AG09309 (cell line): ENCODE results near the gene XPNPEP2.

ENCODE experiments used
- DNase-seq: peaks from one replicate; pipeline ENCODE4 v3.0.0-alpha.2; 2010; ENCODE audit warnings: low read depth
- H3K4me3 ChIP-seq: 2 replicates; pipeline ENCODE4 v1.5.1; 2011; ENCODE audit warnings: mild to moderate bottlenecking, low read depth, low read length, moderate library complexity; ENCODE audit not compliant: control insufficient read depth
- TF ChIP-seq, protein P1 (sequence below): IDR thresholded peaks from 2 replicates; pipeline ENCODE4 v1.5.1; 2011; ENCODE audit warnings: mild to moderate bottlenecking, low read depth, low read length, inconsistent platforms; ENCODE audit not compliant: insufficient read depth, control insufficient read depth; ENCODE audit errors: missing control alignments

XPNPEP2 gene

DNA sequence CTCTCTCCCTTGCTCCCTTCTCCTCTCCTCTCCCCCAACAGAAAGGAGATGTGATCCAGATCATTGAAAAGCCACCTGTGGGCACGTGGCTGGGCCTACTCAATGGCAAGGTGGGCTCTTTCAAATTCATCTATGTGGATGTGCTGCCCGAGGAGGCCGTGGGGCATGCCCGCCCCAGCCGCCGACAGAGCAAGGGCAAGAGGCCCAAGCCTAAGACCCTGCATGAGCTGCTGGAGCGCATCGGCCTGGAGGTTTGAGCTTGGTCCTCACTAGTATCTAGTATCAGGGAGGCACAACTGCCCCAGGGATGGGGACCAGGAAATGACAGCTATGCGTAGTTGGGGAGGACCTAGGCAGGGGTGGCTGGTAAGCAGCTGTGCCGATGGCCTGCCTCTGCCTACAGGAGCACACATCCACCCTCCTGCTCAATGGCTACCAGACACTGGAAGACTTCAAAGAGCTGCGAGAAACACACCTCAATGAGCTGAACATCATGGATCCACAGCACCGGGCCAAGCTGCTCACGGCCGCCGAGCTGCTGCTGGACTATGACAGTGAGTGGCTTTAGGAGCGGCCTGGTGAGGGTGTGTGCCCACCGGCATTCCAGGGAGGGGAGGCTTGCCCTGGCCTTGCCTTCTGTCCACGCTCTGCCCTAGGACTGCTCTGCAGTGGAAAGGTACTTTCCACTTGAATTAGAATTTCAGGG is 54.0 kb downstream of the XPNPEP2 start:
- TF ChIP-seq, protein P1, sequence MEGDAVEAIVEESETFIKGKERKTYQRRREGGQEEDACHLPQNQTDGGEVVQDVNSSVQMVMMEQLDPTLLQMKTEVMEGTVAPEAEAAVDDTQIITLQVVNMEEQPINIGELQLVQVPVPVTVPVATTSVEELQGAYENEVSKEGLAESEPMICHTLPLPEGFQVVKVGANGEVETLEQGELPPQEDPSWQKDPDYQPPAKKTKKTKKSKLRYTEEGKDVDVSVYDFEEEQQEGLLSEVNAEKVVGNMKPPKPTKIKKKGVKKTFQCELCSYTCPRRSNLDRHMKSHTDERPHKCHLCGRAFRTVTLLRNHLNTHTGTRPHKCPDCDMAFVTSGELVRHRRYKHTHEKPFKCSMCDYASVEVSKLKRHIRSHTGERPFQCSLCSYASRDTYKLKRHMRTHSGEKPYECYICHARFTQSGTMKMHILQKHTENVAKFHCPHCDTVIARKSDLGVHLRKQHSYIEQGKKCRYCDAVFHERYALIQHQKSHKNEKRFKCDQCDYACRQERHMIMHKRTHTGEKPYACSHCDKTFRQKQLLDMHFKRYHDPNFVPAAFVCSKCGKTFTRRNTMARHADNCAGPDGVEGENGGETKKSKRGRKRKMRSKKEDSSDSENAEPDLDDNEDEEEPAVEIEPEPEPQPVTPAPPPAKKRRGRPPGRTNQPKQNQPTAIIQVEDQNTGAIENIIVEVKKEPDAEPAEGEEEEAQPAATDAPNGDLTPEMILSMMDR: no peak

DNA sequence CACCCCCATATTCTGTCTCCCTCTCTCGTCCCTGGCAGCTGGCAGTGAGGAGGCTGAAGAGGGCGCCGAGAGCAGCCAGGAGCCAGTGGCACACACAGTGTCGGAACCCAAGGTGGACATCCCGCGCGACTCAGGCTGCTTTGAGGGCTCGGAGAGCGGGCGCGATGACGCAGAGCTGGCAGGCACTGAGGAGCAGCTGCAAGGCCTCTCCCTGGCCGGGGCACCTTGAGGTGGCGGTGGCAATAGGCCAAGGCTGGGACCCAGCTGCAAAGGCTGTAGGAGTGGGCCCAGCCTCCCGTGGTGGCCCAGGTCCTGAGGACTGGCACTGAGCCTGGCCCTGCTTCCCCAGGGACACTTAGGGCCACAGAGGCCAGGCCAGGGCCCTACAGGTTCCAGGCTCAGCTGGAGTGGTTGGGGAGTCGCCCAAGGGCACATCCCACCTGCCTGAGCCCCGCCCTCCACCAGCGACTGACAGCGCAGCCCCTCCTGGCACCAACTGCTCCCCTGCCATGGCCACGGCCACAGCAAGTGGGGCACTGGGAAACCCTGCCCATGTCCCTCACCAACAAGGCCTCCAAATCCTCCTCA is 54.9 kb downstream of the XPNPEP2 start:
- no peak for DNase-seq
- TF ChIP-seq, protein P1: no peak
- no peak overlapping the region for H3K4me3 ChIP-seq

More for the DNA sequence above, 54.0 kb downstream of the XPNPEP2 start:
- DNase-seq: no peak
- no peak overlapping the region for H3K4me3 ChIP-seq

DNA sequence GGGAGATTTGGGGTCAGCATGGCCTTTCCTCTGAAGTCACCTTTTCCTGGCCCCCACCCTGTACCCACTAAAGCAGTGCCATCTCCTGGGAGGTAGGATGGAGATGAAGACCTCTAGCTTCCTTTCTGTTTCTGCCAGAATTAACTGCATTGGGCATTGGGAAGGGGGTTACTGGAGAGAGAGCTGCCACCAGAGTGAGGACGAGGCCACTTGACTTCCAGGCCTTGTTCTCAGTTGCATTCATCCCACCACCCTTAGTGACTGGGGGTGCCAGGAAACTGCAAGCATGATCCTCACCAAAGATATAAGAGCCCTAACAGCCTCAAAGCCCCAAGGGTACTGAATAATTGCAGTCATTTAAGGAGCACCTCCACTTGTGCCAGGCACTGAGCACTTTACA is 56.8 kb downstream of the XPNPEP2 start:
- TF ChIP-seq, protein P1: no peak
- no peak overlapping the region for H3K4me3 ChIP-seq
- DNase-seq: no peak

DNA sequence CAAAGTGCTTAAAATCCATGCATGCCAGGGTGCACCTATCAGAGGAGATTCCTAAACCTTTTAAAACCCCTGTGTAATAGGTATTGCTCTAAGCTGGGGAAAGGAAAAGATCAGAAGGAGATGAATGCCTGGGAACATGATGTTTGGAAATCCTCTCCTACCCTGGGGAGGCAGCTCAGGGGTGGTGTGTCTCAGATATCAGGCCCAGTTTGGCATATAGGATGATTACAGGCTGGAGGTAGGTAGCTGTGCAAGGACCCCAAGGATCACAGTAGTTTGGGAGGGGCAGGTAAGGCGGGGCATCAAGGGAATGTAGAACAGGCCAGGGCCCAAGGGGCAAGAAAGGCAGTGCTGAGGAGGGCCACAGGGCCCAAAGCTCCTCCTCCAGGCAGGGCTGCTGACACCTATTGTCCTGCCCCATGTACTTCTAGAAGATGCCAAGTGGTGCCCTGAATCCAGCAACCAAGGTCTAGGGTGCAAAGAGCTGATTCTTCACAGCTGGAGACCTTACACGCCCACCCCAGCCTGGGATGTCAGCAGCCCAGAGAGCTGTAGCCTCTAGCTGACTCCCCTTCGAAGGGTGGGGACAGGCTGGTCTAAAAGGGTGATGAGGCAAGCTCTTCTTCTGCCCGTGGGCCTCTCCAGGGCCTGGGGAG is 58.6 kb downstream of the XPNPEP2 start:
- TF ChIP-seq, protein P1: no peak
- H3K4me3 ChIP-seq: no peak overlapping the region
- DNase-seq: no peak

DNA sequence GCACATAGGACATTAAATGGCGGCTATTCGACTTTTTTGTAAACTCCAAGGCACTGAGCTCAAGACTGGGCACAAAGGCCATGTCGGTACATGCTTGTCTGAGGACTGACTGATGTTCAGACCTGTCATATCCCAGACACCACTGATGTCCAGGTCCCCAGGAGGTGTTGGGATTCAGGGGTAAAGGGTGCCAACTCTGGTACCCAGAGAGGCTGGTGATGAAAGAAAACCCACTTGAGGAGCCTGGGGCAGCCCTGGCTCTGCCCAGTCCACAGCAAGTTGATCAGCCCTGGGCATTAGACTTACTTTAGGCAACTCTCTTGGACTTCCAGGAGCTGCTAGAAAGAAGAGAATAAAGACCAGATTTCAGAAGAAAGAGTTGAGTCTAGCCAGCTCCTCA is 59.7 kb downstream of the XPNPEP2 start:
- TF ChIP-seq, protein P1: no peak

DNA sequence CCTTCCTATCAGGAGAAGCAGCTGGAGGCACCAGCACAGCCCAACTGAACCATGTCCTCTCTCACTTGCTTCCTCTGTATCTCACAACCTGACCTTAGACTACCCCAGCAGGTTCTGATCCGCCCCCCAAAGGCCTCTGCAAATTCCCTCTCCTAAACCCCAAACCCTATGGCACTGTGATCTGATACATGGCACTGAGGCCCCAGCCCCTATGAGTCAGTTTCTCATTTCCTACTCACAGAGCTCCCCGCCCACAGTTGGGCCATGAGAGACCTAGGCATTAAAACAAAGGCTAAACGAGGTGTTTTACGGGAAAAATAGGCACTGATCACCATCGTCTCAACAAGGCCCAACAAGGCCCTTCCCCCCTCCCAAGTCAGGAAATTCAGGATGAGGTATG is 60.1 kb downstream of the XPNPEP2 start:
- TF ChIP-seq, protein P1: no peak
- DNase-seq: no peak
- H3K4me3 ChIP-seq: no peak overlapping the region

More for the DNA sequence above, 59.7 kb downstream of the XPNPEP2 start:
- DNase-seq: no peak
- no peak overlapping the region for H3K4me3 ChIP-seq
